Spleen (tissue), 10 donors: ENCODE results near the gene NKX2-1. TPM values are rescaled to one million over a fixed set of nuclear protein-coding genes. Genes with fewer than 3 reads are reported as not detected.

ENCODE experiments used
- polyA plus RNA-seq, 3 donors: library from polyadenylated mRNA; stranded (reverse); fragments of 200-250 nt; gene quantifications; one replicate each; pipeline ENCODE4 v1.2.1, GENCODE V29; 2013
- total RNA-seq, 7 donors: library from RNA; depleted of rRNA in 3 of 7; stranded (reverse); fragments of >200 nt in 3 of 7; fragmentation: NEBNext Ultra II Directional in 4 of 7; extraction: Animal tissue kit (Norgen Biotek cat#: 25700) in 4 of 7; gene quantifications; one replicate each; pipeline versions ENCODE4 v1.1.0 to v1.2.1, GENCODE V29; 2016 to 2021
- donor health status: healthy with polysubstance abuse.
- donor health status: DM: no; HTN: no; CAD: no; lungs with moderate emphysema.
- donor health status: DM: no; HTN: no; CAD: no.
- donor health status: Bipolar disorder and iron deficiency.
- donor health status: healthy.
- donor health status: DM: no; HTN: no; CAD: no.
- donor health status: DM: yes; HTN: yes; CAD: no.

Gene NKX2-1
- total and polyA plus RNA-seq, 10 donors: not detected

Other genes with a start within 250 kb of the NKX2-1 start
- gene MBIP, start 199.6 kb downstream of the NKX2-1 start, total RNA-seq: 10 to 100 TPM; 13.4 to 23.8 (median 16.6) TPM
- gene MBIP, start 199.6 kb downstream of the NKX2-1 start, polyA plus RNA-seq: 10 to 100 TPM; 13.2 to 15.4 (median 14.6) TPM
- gene NKX2-8, start 62.4 kb upstream of the NKX2-1 start, total RNA-seq: not detected
- not detected for gene NKX2-8, start 62.4 kb upstream of the NKX2-1 start, polyA plus RNA-seq
- gene PAX9, start 141.6 kb upstream of the NKX2-1 start, total RNA-seq: under 1 TPM in 4 of 7 donors, not detected in 3; 0.07 to 0.43 (median 0.17) TPM
- gene PAX9, start 141.6 kb upstream of the NKX2-1 start, polyA plus RNA-seq: under 1 TPM; 0.02 to 0.06 (median 0.02) TPM